ENCODE measurements around the gene CUBN. TPM values are rescaled to one million over a fixed set of nuclear protein-coding genes. Genes with fewer than 3 reads are reported as not detected.
A peak's percentile ranks its signal among the peaks of the same experiment; 100 is the strongest.

Gene CUBN
- total RNA-seq, 6 experiments from 2014 or later: 0.43 to 1.7 (median 1.2) TPM

GRCh38 chr10:17026686-17027485 lies 102.7 kb downstream of the CUBN start:
- no peaks in the 10 kb centered on the region for H3K27me3 Mint-ChIP-seq (ENCODE audit: insufficient read depth)
- TF ChIP-seq CTCF (IDR thresholded peaks at IDR 0.05): no peak
- H3K4me1 Mint-ChIP-seq (ENCODE audit: low read depth): peaks cover 98% of the 10 kb centered on the region
- peak overlapping the region; percentile 52 for H3K4me3 Mint-ChIP-seq
- no peaks in the 10 kb centered on the region for H3K9me3 Mint-ChIP-seq
- H3K27ac Mint-ChIP-seq: peak overlapping the region; percentile 99
- peak; percentile 35 for DNase-seq
- no peaks in the 10 kb centered on the region for H3K36me3 Mint-ChIP-seq (ENCODE audit: low read depth)

- Mint-ChIP-seq H3K9me3 (no peaks in the 10 kb centered on the region), H3K4me3 (peak overlapping the region; percentile 78), H3K27ac (peak overlapping the region; percentile 99), H3K36me3 (ENCODE audit: low read depth) (no peaks in the 10 kb centered on the region), H3K4me1 (ENCODE audit: low read depth) (peaks cover 91% of the 10 kb centered on the region), H3K27me3 (ENCODE audit: insufficient read depth) (no peaks in the 10 kb centered on the region)
- TF ChIP-seq CTCF (IDR thresholded peaks at IDR 0.05): no peak
- DNase-seq: peak; percentile 100
Observed at GRCh38 chr10:17025444-17026295, 103.9 kb downstream of the CUBN start.

DNA sequence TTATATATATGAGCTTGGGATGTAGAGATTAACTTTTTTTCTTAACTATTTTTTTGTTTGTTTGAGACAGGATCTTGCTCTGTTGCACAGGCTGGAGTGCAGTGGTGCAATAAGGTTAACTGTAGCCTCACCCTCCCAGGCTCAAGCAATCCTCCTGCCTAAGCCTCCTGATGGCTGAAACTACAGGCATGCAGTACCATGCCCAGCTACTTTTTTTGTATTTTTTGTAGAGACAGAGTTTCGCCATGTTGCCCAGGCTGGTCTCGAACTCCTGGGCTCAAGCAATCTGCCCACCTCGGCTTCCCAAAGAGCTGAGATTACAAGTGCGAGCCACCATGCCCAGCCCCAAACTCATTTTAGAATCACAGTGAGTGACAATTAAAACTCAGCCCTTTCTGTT lies 105.2 kb downstream of the CUBN start:
- Mint-ChIP-seq H3K36me3 (ENCODE audit: low read depth) (peaks cover 2% of the 10 kb centered on the region), H3K27me3 (ENCODE audit: insufficient read depth) (no peaks in the 10 kb centered on the region), H3K4me1 (ENCODE audit: low read depth) (peaks cover 79% of the 10 kb centered on the region), H3K4me3 (peak overlapping the region; percentile 52), H3K27ac (peak overlapping the region; percentile 99), H3K9me3 (peaks cover 2% of the 10 kb centered on the region; the same call in 1 of the 2 replicates)
- no peak for DNase-seq
- no peak for TF ChIP-seq CTCF (IDR thresholded peaks at IDR 0.05)

- H3K4me3 Mint-ChIP-seq: peak overlapping the region; percentile 77
- H3K27ac Mint-ChIP-seq: peak overlapping the region; percentile 99
Observed at GRCh38 chr10:17023386-17024298, 106.0 kb downstream of the CUBN start.

More at GRCh38 chr10:17023386-17024298, 106.0 kb downstream of the CUBN start:
- peaks cover 7% of the 10 kb centered on the region for H3K9me3 Mint-ChIP-seq
- peak; percentile 99 for DNase-seq
- no peaks in the 10 kb centered on the region for H3K27me3 Mint-ChIP-seq (ENCODE audit: insufficient read depth)
- H3K36me3 Mint-ChIP-seq (ENCODE audit: low read depth): peaks cover 8% of the 10 kb centered on the region
- H3K4me1 Mint-ChIP-seq (ENCODE audit: low read depth): peaks cover 71% of the 10 kb centered on the region
- TF ChIP-seq CTCF (IDR thresholded peaks at IDR 0.05): no peak

All from HFFc6 (cell line).